Activated naive CD4-positive, alpha-beta T cell treated with anti-CD3 and anti-CD28 coated beads, Interleukin-2, amount 50 U/mL, for 16 hours (primary cell): ENCODE measurements around the gene SFMBT1.

Experiments used
- DNase-seq: peaks from one replicate; pipeline ENCODE4 v3.0.0-alpha.2; 2020

Gene SFMBT1

DNA sequence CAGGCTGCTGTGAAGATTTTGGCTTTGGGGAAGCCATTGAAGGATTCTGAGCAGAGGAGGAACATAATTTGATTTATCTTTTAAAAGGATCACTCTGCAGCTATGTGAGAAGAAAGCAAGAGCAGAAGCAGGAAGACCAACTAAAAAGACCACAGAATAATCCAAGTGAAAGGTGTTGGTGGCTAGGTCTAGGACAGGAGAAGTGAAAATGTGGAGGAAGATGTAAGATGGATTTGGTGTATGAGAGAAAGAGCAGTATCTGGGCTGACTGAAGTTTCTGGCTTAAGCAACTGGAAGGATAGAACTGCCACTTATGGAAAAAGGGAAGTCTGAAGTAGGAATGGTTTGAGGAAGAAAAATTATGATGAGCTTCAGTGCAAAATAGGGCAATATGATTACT is 62.0 kb downstream of the SFMBT1 start:
- DNase-seq: no peak

DNA sequence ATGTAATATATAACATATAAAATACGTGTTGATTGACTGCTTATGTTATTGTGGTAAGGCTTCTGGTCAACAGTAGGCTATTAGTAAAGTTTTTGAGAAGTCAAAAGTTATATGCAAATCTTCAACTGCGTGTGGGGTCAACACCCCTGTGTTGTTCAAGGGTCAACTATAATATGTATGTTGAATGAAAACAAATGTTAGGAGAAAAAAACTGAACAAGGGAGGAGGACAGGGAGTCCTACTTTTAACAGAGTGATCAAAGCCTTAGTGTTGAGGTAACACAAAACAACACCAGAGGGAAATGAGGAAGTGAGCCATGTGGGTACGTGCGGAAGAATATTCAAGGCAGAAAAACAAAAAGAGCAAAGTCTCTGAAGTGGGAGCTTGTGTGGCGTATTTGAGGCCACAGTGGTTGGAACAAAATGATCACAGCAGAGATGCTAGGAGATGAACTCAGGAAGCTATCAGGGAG is 62.5 kb downstream of the SFMBT1 start:
- peak; percentile 48 for DNase-seq

DNA sequence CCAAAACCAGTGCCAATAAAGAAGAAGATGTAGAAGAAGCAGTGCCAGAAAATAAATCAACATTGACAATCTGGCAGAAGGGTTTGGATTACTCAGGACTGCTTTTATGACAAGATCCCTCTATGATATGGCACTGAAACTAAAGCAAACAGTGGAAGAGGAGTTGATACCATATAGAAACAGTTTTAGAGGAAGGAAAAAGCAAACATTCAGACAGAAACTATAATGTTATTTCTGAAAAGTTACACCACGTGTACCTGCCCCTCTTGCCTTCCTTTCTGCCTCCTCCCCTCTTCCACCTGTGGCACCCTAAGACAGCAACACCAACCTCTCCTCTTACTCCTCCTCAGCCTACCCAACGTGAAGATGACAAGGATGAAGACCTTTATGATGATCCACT is 63.0 kb downstream of the SFMBT1 start:
- DNase-seq: no peak

DNA sequence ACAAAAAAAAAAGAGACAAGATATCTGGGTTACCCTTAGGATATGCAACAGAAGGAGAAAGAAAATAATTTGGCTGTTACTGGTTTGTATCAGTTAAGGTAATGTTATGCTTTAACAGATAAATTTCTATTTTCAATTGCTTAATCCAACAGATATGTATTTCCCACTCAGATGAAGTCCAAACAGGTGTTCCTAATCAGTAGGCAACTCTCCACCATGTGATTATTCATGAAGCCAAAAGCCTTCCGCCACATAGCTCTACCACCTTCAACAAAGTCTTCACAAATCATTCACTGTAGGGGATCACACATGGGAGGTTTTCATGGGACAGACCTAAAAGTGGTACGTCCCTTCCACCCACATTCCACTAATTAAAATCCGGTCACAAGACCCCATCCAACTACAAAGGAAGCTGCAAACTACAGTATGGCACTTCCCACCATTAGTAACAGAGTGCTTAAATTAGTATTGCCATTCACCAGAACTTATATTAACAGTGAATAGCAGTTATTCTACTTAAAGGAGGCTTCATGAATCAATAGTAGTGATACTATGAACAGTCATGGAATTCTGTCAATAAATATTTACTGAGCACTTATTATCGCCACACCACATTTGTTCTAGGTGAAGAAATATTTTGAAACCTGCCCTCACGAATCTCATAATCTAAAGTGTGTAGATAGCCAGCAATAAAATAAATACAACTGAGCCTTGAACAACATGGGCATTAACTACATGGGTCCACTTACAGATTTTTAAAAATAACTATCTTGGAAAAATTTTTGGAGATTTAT is 66.5 kb downstream of the SFMBT1 start:
- no peak for DNase-seq

DNA sequence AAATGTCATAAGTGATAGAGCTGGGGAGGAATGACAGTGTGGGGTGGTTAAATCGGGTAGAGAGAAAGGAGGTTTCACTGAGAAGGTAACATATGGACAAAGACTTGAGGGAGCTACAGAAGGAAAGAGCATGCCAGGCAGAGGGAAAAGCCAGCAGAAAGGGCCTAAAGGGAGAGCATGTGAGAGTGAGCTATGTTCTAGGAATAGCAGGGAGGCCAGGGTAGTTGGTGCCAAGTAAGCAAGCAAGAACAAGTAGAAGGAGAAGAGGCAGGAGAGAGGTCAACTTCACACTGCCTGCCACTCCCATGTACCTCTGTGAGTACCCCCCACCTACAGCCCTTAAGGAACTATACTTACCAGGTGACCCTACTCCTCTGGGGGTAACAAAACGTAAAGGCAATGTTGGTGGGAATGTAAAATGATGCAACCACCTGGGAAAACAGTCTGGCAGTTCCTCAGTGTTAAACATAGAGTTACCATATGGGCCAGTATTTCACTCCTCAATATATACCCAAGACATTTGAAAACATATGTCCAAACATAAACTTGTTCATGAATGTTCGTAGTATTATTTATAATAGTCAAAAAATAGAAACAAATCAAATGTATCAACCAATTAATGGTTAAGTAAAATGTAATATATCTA is 67.6 kb downstream of the SFMBT1 start:
- DNase-seq: no peak

DNA sequence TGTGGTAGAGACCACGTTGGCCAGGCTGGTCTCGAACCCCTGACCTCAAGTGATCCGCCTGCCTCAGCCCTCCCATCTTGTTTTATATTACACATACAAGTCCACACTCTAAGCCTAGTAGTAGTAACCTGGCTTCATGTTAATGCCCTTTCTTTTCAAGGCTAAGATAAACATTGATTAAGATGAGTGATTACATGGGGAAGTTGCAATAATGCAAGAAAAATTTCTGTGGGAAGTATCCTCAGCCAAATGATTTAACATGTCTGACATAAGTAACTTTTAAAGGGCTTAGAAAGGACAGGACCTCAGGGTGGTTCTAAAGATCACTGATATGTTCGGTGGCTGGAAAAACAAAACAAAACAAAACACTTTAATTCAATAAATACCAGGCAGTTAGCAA is 72.1 kb downstream of the SFMBT1 start:
- DNase-seq: no peak

DNA sequence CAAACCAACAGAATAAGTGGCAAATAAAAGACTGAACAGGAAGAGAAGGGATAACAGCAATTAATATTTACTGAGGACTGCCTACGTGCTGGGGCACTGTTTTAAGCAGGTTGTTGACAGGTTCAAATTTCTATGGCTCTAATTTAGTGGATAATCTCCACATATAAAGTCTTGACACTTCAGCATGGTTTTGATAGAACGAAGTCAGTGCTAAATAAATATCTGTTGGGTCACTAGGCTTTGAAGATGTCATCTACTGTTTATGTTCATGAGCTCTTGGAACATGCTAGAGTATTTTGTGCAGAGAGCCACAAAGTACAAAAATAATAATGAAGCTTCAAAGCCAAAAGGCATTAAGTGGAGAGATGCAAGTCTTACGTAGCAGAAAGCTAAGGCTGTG is 74.0 kb downstream of the SFMBT1 start:
- no peak for DNase-seq

DNA sequence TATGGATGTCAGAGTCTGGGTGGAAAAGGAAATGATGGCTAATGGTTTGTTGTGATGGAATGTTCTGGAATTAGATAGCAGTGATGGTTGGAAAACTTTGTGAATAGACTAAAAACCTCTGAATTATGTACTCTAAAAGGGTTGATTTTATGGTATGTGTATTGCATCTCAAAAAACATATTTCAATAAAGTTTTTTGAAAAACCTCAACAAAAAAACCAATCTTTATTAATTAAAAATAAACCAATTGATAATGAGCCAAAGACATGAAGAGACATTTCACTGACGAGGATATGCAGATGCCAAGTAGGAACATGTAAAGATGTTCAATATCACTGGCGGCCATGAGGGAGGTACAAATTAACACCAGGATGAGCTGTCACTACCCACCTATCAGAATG is 78.5 kb downstream of the SFMBT1 start:
- no peak for DNase-seq

DNA sequence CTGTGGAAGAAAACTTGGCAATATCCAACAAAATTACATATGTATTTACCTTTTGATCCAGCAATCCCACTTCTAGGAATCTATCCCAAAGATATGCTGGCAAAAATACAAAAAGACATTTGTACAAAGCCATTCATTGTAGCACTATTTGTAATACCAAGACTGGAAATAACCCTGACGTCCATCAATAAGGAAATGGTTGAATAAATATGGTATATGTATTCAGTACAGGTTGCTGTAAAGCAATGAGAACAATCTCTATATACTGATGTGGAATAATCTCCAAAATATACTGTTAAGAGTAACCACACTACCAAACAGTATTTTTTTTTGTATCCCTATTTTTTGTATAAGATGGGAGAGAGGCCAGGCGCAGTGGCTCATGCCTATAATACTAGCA is 83.7 kb downstream of the SFMBT1 start:
- no peak for DNase-seq

DNA sequence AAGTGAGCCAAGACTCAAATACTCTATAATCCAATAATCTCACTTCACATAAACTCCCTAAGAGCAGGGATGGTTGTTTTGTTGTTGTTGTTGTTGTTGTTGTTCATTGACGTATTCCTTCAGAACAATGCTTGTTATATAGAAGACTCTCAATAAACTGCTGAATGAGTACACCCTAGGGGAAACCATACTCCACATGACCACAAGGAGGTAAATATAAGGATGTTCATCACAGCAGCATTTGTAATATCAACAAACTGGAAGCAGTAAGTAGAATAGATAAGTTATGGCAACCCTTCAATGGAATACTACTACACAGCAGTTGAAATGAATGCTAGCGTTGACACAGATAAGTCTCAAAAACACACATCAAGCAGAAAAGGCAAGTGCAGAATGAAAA is 86.1 kb downstream of the SFMBT1 start:
- no peak for DNase-seq

DNA sequence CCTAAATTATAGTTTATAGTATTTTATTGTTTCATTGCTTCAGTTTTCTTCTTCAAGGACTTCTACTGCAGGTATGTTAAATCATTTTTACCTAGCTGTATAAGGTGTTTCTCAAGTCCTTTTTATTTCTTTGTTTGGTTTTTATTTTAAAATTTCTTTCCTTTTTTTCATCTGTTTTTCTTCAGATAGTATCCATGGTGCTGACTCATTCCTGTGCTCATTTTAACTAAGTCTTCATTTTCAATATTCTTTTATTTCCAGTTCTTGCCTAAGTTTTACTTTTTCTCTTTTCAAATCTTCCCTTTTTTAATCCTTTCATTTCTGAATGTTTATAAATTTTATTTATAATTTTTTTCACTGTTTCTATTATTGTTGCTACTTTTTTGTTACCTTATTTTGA is 106.3 kb downstream of the SFMBT1 start:
- no peak for DNase-seq

DNA sequence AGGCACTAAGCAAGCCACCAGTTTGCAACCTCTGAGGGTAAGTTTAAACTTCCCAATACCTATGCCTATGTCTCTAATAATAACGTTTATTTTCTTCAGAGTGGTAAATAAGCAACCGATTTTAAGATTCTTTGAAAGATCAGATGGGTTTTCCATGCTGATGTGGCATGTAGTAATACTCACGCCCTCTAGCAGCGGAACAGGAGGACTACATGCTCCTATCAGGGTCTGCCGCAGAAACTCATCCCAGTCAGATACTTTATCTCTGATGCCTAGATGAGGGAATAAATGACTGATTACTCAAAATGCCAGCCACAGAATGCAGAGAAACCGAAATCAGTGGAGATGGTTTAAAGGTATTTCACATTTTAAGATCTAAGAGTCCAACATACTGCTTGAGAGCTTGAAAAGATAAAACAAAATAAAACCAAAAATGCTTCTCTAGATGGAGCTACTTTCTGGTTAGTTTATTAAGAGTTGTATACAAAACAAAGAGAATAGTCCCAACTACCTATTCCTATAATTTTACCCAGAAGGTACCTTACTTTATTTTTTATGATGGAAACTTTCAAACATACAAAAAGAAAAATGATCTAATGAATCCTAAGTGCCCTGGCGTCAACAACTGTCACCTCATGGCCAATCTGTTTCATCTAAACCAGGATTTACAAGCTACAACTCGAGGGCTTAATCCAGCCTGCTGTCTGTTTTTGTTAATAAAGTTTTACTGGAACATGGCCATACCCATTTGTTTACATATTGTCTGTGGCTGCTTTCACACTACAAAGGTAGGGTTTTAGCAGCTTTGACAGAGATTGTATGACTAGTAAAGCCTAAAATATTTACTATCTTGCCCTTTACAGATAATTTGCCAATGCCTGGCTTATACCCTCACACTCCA is 111.0 kb downstream of the SFMBT1 start:
- peak; percentile 48 for DNase-seq

DNA sequence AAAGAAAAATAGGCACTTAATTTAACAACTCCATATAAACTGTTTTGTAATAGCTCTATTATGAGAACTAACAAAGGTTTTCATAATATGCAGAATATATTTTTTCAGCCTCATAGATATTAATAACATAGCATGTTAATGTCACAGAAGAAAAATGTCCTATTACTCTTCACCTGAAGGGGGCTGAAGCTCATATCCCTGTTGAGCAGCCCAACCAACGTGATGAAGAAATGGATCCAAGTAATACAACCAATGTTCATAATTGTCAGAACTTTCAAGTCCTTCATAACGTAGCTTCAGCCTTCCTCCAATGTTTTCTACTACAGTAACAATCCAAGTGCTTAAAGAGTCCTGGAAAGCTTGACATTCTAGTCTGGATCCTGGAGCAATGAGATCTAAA is 114.0 kb downstream of the SFMBT1 start:
- no peak for DNase-seq

DNA sequence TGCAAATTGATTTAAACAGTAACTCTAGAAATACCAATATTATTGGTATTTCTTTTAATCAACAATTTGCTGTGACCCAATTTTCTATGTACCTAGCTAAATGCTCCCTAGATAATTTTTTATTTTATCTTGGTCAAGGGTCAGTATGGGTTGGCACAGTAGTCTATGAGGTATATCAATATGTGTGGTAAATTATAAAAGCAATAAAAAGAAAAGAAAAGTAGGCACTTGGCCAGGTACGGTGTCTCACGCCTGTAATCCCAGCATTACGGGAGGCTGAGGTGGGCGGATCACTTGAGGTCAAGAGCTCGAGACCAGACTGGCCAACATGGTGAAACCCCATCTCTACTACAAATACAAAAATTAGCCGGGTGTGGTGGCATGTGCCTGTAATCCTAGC is 114.5 kb downstream of the SFMBT1 start:
- no peak for DNase-seq

DNA sequence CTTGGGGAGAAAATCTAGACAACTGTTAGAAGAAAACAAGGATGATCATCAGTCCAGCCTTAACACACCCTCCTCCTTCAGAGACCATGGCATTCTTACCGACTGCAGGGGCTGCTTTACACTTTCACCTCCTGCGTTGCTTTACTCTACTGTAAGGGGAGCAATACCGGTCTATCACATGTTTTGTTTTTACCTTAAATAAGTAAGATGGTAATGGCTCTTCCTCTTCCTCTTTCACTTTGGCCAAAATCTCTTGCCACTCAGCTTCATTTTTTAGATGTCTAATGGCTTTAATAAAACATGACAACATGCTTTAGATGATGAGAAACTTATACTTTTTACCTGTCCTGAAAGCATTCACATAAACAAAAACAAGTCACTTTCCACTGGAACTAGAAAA is 115.1 kb downstream of the SFMBT1 start:
- DNase-seq: no peak

DNA sequence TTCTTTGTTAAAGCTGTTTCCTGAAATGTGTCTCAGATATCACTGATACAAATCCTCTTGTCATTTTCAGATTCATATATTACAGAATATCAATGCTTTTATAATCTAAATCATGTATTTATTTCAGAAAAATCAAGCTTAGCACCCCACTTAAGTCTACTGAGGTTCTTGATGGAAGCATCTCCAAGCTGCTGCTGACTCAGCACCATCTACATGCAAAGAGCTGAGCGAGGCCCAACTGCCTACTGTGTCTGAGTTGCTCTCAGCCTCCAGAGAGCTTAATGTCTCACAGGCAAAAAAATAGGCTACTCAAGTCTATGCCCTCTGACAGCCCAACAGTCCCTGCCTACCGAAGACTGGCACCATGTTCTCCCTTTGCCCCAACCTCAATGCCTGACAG is 119.3 kb downstream of the SFMBT1 start:
- DNase-seq: no peak

DNA sequence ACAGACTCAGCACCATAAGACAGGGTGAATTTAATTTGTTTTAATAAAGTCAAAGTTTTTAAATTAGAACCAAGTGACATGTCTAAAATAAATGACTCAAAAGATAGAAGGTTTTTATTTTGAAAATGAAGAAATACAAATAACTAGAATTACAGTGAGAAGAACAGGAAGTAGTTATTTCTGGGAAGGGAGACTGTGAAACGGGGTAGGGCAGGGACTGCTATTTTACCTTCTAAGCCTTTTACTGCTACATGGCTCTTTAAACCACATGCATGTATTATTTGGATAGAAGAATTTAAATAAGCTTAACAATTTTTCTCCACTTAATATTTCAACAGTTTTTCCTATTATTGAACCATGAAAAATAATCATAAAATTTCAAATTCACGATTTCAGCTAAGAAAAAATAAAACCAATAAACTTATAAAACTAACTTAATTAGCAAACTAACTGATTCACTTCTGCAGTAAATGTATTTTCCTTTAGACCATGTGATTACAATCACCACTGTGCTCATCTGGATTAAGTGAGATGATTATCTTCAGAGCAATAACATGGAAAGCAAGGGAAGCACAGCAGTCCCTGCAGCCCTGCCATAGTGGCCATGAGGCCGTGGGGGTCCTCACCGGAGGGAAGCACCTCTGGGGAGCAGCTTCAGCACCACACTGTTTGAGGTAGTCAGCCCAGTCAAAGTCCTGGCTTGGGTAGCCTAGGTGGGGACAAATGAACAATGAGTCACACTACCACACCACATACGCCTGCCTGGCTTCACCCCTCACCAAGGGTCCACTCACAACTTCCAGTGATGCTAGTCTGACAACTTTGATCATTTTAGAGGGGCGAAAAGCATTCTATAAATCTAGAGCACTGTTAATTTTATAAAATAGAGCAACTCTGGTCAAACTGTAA is 120.2 kb downstream of the SFMBT1 start:
- no peak for DNase-seq

DNA sequence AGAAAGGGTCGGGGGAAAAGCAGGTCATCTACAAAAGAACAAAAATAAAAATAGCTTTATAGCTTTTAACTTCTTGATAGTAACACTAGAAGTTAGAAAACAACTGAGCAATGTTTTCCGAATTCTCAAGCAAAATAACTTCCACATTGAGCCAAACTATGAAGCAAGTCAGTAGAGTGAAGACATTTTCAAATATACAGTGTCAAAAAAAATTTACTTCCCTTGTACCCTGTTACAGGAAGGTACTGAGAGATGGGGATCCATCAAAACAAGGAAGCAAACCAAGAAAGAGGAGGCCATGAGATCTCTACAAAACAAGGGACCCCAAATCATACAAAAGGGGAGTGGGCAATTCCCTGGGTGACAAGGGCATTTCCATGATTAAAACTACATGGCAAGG is 121.9 kb downstream of the SFMBT1 start:
- no peak for DNase-seq

DNA sequence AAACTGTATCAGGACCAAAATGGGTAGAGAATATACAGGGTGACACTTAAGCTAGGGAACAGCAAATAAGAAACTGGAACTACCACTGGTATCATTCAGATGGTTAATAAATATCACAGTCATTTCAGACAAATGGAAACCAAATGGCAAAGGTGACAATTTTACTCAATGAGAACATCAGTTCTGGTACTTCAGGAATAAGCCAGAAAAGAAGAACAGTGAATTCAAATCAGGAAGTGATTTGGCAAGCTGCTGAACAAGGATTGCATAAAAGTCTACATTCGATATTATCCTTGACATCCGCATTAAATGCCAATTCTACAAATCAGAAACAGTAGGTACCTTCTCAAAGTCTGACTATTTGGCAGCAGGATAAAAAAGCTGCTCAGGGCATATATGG is 125.0 kb downstream of the SFMBT1 start:
- no peak for DNase-seq

DNA sequence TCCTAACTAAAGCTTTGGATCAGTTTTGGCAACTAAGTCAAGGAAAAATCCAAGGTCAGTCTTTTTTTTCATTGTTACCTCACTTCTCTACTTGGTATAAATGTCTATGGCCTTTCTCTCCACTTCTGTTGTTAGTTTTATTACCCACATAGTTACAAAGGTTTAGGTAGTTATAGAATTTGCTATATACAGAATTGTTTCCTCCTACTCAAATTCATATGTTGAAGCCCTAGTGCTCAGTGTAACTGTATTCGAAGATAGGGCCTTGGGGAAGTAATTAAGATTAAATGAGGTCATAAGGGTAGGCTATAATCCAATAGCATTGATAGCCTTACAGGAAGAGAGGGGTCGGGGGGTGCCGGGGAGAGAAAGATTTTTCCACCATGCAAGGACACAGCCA is 128.8 kb downstream of the SFMBT1 start:
- DNase-seq: no peak

DNA sequence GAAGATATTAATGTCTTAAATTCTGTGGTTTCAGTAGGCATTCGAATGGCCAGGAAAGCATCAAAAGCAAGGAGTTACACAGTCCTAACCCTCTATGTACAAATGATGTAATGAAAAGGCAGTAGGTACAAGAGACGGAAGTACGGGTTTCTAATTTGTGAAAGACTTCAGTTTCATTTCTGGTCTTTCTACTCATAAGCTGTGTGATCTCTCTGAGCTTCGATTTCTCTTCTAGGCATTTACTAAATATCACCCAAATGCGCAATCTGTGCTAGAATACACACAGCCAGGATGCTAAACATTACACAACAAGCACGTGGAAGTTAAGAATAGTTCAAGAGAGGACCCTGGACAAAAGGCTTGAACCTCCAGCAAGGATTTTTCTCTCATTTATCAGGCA is 130.6 kb downstream of the SFMBT1 start:
- no peak for DNase-seq

DNA sequence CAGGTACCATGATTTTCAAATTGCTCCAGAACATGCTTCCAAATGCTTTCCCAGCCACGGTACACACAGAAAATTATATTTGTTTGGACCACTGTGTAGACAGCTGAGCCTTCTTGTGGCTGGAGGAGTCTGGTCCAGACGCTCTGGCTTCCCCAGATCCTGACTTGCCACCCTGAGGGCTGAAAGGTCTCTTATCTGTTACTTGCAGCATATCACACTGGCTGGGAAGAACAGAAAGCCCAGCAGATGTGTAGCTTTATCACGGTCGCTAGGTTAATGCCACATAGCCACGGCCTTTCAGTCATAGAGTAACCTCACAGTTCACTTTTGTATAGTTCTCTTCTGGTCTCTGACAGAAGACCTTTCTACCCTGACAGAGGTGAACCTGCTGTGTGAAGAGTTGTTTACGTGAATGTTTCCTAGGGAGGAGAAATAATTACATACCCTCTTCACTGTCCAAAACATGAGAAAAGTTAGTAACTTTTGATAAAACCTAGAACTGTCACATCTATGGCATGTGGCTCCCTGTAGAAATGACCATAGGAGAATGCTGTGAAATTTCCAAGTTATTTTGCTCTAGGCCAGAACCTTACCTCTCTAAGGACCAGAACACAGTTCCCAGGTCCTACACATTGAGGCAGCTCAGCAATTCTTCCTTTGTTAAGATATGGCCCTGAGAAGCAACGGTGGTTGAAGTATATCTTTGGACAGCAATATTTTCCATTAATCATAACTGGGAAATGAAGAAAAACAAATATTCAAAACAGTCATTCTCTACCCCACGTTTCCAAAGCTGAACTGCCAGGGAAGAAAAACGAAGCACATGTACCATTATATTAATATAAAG is 132.8 kb downstream of the SFMBT1 start:
- no peak for DNase-seq
